Esophagus squamous epithelium (tissue), 4 donors: ENCODE measurements around the gene TRABD2B.

ENCODE experiments used
- CTCF ChIP-seq, 6 experiments: fragments of 450-650 bp in 4 of 6; fragments of 200-600 bp in 2 of 6; sonication (generic) in 2 of 6; IDR thresholded peaks; one replicate each; pipeline ENCODE4 v1.5.1; 2016 to 2019; ENCODE audit warnings: antibody characterized with exemption in 6 of 6, mild to moderate bottlenecking in 4 of 6, moderate library complexity in 4 of 6
- POLR2A ChIP-seq, 4 donors: fragments of 450-650 bp; IDR thresholded peaks; one replicate each; pipeline ENCODE4 v1.6.1; 2017; ENCODE audit warnings: antibody characterized with exemption in 4 of 4, mild to moderate bottlenecking in 4 of 4, moderate library complexity in 3 of 4

- TF ChIP-seq CTCF (IDR thresholded peaks at IDR 0.05), result no peak
- TF ChIP-seq POLR2A (IDR thresholded peaks at IDR 0.05), result no peak
Observed at GRCh38 chr1:47995306-47996050, 1.7 kb downstream of the TRABD2B start.
